Ishikawa (cell line): ENCODE data around the gene KRTAP25-1.

Experiments used
- EP300 ChIP-seq: IDR thresholded peaks from 2 replicates; pipeline ENCODE4 v1.6.1; 2012; ENCODE audit warnings: borderline replicate concordance
- FOXM1 ChIP-seq: IDR thresholded peaks from 2 replicates; pipeline ENCODE4 v1.6.1; 2012; ENCODE audit warnings: low read depth, borderline replicate concordance
- RAD21 ChIP-seq: IDR thresholded peaks from 2 replicates; pipeline ENCODE4 v1.6.1; 2012; ENCODE audit warnings: low read depth
- TF ChIP-seq, protein P1 (sequence below): IDR thresholded peaks from 2 replicates; pipeline ENCODE4 v1.6.1; 2012; ENCODE audit warnings: low read depth, mild to moderate bottlenecking

DNA sequence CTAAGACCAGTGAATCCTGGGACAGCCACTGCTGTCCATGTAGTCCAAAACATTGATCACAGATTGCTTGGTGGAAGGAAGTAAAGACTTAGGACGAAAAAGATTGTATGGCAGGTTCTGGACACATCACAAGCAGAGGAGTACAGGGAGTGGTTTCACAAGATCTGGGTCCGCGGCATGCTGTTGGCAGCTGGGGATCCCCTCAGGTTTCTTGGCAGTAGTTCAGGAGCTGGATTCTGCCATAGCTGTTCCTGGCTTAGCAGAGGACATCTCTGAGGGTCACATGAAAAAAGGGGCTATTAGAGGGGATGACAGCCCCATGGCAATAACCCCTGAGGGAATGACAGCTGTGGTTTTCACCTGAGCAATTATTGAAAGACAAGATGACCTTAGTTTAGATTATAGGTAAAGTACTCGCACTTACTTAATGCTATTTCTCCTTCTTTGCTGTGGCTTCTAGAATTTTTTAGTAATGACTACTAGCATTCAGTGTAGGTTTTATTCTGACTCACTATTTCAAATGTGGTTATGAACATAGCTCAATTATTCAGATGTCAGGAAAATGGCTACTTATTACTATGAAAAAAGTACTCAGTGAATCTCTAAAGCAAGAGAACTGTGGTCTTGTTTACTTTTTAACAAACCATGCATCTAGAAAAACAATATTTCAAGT is 40.0 kb upstream of the KRTAP25-1 start:
- TF ChIP-seq RAD21: no peak
- TF ChIP-seq, protein P1, sequence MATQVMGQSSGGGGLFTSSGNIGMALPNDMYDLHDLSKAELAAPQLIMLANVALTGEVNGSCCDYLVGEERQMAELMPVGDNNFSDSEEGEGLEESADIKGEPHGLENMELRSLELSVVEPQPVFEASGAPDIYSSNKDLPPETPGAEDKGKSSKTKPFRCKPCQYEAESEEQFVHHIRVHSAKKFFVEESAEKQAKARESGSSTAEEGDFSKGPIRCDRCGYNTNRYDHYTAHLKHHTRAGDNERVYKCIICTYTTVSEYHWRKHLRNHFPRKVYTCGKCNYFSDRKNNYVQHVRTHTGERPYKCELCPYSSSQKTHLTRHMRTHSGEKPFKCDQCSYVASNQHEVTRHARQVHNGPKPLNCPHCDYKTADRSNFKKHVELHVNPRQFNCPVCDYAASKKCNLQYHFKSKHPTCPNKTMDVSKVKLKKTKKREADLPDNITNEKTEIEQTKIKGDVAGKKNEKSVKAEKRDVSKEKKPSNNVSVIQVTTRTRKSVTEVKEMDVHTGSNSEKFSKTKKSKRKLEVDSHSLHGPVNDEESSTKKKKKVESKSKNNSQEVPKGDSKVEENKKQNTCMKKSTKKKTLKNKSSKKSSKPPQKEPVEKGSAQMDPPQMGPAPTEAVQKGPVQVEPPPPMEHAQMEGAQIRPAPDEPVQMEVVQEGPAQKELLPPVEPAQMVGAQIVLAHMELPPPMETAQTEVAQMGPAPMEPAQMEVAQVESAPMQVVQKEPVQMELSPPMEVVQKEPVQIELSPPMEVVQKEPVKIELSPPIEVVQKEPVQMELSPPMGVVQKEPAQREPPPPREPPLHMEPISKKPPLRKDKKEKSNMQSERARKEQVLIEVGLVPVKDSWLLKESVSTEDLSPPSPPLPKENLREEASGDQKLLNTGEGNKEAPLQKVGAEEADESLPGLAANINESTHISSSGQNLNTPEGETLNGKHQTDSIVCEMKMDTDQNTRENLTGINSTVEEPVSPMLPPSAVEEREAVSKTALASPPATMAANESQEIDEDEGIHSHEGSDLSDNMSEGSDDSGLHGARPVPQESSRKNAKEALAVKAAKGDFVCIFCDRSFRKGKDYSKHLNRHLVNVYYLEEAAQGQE: no peak
- TF ChIP-seq FOXM1: no peak
- no peak for TF ChIP-seq EP300
